HepG2 (cell line): ENCODE results near the gene NET1. TPM values are rescaled to one million over a fixed set of nuclear protein-coding genes. Genes with fewer than 3 reads are reported as not detected.

Source experiments
- ATAC-seq: fragments of 200-7000 bp; cut with Tn5 transposase; 3 replicates; pipeline ENCODE4 v1.9.1; 2020; ENCODE audit warnings: mild to moderate bottlenecking, moderate library complexity
- BruUV-seq: library from RNA; stranded (reverse); fragments of 400-500 nt; replicated peaks from 2 replicates; lab custom pipeline; 2021; lab: Mats Ljungman, UMichigan
- CTCF ChIA-PET: fragments of 300-600 bp; formaldehyde crosslinking; extraction: SDS; loops from one replicate; lab custom pipeline; 2021; ENCODE audit warnings: low total read pairs, inconsistent platforms, low intra/inter-chr PET ratio; lab: Yijun Ruan, JAX
- POLR2A ChIA-PET: fragments of 350-600 bp; sonication (Branson Sonifier 250); formaldehyde crosslinking; loops from one replicate; lab custom pipeline; 2020; ENCODE audit warnings: antibody characterized with exemption, inconsistent platforms; lab: Yijun Ruan, JAX
- DNase-seq: peaks from one replicate; pipeline ENCODE4 v3.0.0-alpha.2; 2015; ENCODE audit warnings: low spot score
- FAIRE-seq: peaks from 3 replicates; lab custom pipeline; 2011; peaks lifted over from hg19 to GRCh38; lab: Jason Lieb, UNC
- H2AFZ ChIP-seq: one replicate; pipeline ENCODE4 v1.6.1; 2011; ENCODE audit warnings: low read length, inconsistent platforms
- H3K27ac ChIP-seq: fragments of 300-600 bp; 3 replicates; pipeline ENCODE4 v1.8.0; 2011; ENCODE audit warnings: mixed run types, mild to moderate bottlenecking, mixed read lengths, low read length, inconsistent platforms; ENCODE audit not compliant: insufficient read depth; ENCODE audit errors: extremely low read length
- H3K27me3 ChIP-seq, 2 experiments: fragments of 200-600 bp in 1 of 2; 2 replicates in 1 of 2; 3 replicates in 1 of 2; pipeline versions ENCODE4 v1.6.0 to v1.8.0; 2011; ENCODE audit warnings: low read length in 2 of 2, mild to moderate bottlenecking in 2 of 2, moderate library complexity in 2 of 2, inconsistent platforms in 1 of 2; ENCODE audit not compliant: insufficient read depth in 2 of 2, control insufficient read depth in 1 of 2
- H3K36me3 ChIP-seq, 2 experiments: fragments of 200-600 bp in 1 of 2; replicated peaks in 1 of 2; 2 replicates in 1 of 2; 3 replicates in 1 of 2; pipeline versions ENCODE4 v1.5.1 to v1.8.0; 2011; ENCODE audit warnings: low read length in 2 of 2, inconsistent platforms in 1 of 2; ENCODE audit not compliant: insufficient read depth in 2 of 2, control insufficient read depth in 1 of 2
- H3K4me1 ChIP-seq: 2 replicates; pipeline ENCODE4 v1.5.1; 2012; ENCODE audit warnings: low read length, inconsistent platforms; ENCODE audit not compliant: insufficient read depth
- H3K4me2 ChIP-seq: 2 replicates; pipeline ENCODE4 v1.6.0; 2011; ENCODE audit warnings: low read depth, low read length, inconsistent platforms
- H3K4me3 ChIP-seq, 3 experiments: fragments of 200-600 bp in 1 of 3; sonication (generic), shearing (Covaris generic) in 1 of 3; replicated peaks in 1 of 3; 2 replicates each; pipeline ENCODE4 v1.5.1; 2011 to 2016; ENCODE audit warnings: low read length in 3 of 3, inconsistent platforms in 2 of 3, low read depth in 2 of 3, mild to moderate bottlenecking in 2 of 3, control low read depth in 1 of 3, mixed read lengths in 1 of 3; ENCODE audit not compliant: insufficient read depth in 1 of 3
- H3K79me2 ChIP-seq: one replicate; pipeline ENCODE4 v1.6.1; 2011; ENCODE audit warnings: low read length, inconsistent platforms; ENCODE audit not compliant: insufficient read depth
- H3K9ac ChIP-seq: 2 replicates; pipeline ENCODE4 v1.6.0; 2011; ENCODE audit warnings: mild to moderate bottlenecking, low read depth, low read length, inconsistent platforms; ENCODE audit not compliant: insufficient read depth
- H3K9me3 ChIP-seq: 2 replicates; pipeline ENCODE4 v1.5.1; 2012; ENCODE audit warnings: mild to moderate bottlenecking, low read length
- H4K20me1 ChIP-seq: 2 replicates; pipeline ENCODE4 v1.6.0; 2011; ENCODE audit warnings: inconsistent platforms, mild to moderate bottlenecking, low read length, moderate library complexity; ENCODE audit not compliant: insufficient read depth
- CBX2 ChIP-seq, 2 experiments: fragments of 200-600 bp in 1 of 2; sonication (generic); formaldehyde crosslinking in 1 of 2; IDR thresholded peaks; 2 replicates each; pipeline versions ENCODE4 v1.7.0 to v1.8.1; 2018 to 2022; ENCODE audit warnings: low read depth in 2 of 2, low read length in 1 of 2, mild to moderate bottlenecking in 1 of 2, missing genetic modification reagents in 1 of 2
- HDAC1 ChIP-seq: sonication (generic); formaldehyde crosslinking; IDR thresholded peaks from 2 replicates; pipeline ENCODE4 v1.5.1; 2020; ENCODE audit warnings: mild to moderate bottlenecking, missing genetic modification reagents
- LBX2 ChIP-seq: sonication (generic); formaldehyde crosslinking; IDR thresholded peaks from 2 replicates; pipeline ENCODE4 v1.5.0; 2020; ENCODE audit warnings: missing genetic modification reagents, mild to moderate bottlenecking, borderline replicate concordance
- PITX1 ChIP-seq: sonication (generic); formaldehyde crosslinking; IDR thresholded peaks from 2 replicates; pipeline ENCODE4 v1.5.1; 2020; ENCODE audit warnings: mild to moderate bottlenecking, missing genetic modification reagents
- PRPF4 ChIP-seq: fragments of 200-400 bp; formaldehyde crosslinking; IDR thresholded peaks from 2 replicates; pipeline ENCODE4 v1.6.1; 2016; ENCODE audit warnings: low read length, low read depth; ENCODE audit not compliant: poor library complexity, severe bottlenecking
- TEAD2 ChIP-seq: sonication (generic); formaldehyde crosslinking; IDR thresholded peaks from 2 replicates; pipeline ENCODE4 v1.9.0; 2021; ENCODE audit warnings: missing genetic modification reagents
- ZBTB7B ChIP-seq: sonication (generic); formaldehyde crosslinking; IDR thresholded peaks from 2 replicates; pipeline ENCODE4 v1.4.0; 2020; ENCODE audit warnings: missing genetic modification reagents
- ZFAT ChIP-seq: sonication (generic); formaldehyde crosslinking; conservative IDR thresholded peaks from 2 replicates; pipeline ENCODE4 v1.8.1; 2023; ENCODE audit warnings: missing genetic modification reagents, inconsistent platforms
- ZNF275 ChIP-seq: sonication (generic); formaldehyde crosslinking; IDR thresholded peaks from 2 replicates; pipeline ENCODE4 v1.8.0; 2022; ENCODE audit warnings: missing genetic modification reagents, mild to moderate bottlenecking, inconsistent platforms, borderline replicate concordance
- WGBS: methylation state at CpG from one replicate; pipeline ENCODE4 v1.1.6; 2017; ENCODE audit warnings: low lambda C conversion rate; 5-methylcytosine and 5-hydroxymethylcytosine counted together
- in situ Hi-C: cut with HindIII; loops from 2 replicates; pipeline ENCODE4 v1.10.0; 2017; ENCODE audit warnings: low pct_unique_long_range_greater_than_20kb; ENCODE audit not compliant: extremely low pct_ligation_motif_present
- intact Hi-C: fragments of 100-400 bp; cut with micrococcal nuclease; formaldehyde crosslinking; loops from one replicate; pipeline ENCODE4 v1.10.0; 2022; ENCODE audit not compliant: unreplicated experiment
- polyA plus RNA-seq, 8 experiments: library from polyadenylated mRNA; depleted of rRNA in 3 of 8; stranded (reverse) in 7 of 8; unstranded in 1 of 8; fragments of >200 nt; fragmentation: Illumina TruSeq in 4 of 8; extraction: Trizol in 4 of 8; gene quantifications; 2 replicates each; pipeline versions ENCODE4 v1.2.1 to v1.2.3, GENCODE V29; 2011 to 2016; ENCODE audit warnings: low read depth in 4 of 8, missing spikeins in 1 of 8, mixed read lengths in 1 of 8; ENCODE audit not compliant: insufficient read depth in 1 of 8
- total RNA-seq, 5 experiments: library from RNA; depleted of rRNA; stranded (reverse); fragments of >200 nt; fragmentation: Illumina TruSeq; extraction: Trizol; gene quantifications; 2 replicates each; pipeline ENCODE4 v1.2.3, GENCODE V29; 2016; ENCODE audit warnings: low read depth in 1 of 5

Gene NET1
- total and polyA plus RNA-seq, 2 of the 13 experiments (the other 11 are each of a cell fraction or from before 2014, with no cell fraction given) = 48.1 to 65.8 TPM

- 74% methylated on average over 15 of the region's 15 CpGs for WGBS
- ATAC-seq = no peak
- no TSS peak for BruUV-seq
- H3K9me3 ChIP-seq = no peaks in the 10 kb centered on the region
- DNase-seq = no peak
- H3K4me2 ChIP-seq = no peak overlapping the region
- intact Hi-C loops = no loop called here
- H3K4me1 ChIP-seq = peaks cover 43% of the 10 kb centered on the region
- no peak overlapping the region for H3K27ac ChIP-seq
- no peak for FAIRE-seq
- TF ChIP-seq ZFAT (CRISPR knock-in tag) = no peak
- no peak for TF ChIP-seq CBX2 (IDR thresholded peaks at IDR 0.05; ENCODE audit: low read depth, low read length)
- no peak for TF ChIP-seq CBX2 (CRISPR knock-in tag; IDR thresholded peaks at IDR 0.05; ENCODE audit: low read depth)
- TF ChIP-seq TEAD2 = no peak
- TF ChIP-seq PITX1 (CRISPR knock-in tag) = no peak
- TF ChIP-seq PRPF4 = no peak
- TF ChIP-seq LBX2 = no peak
- TF ChIP-seq HDAC1 = no peak
- no peak for TF ChIP-seq ZBTB7B (CRISPR knock-in tag)
- TF ChIP-seq ZNF275 (CRISPR knock-in tag) = no peak
- ChIA-PET POLR2A (interaction anchor here (2.3 kb wide), 1 partner anchor 23 kb away, joined by 12 read pairs; no protein-coding TSS in a partner anchor), CTCF (no interaction called here)
- no peaks in the 10 kb centered on the region for H3K36me3 ChIP-seq
- H3K79me2 ChIP-seq = no peaks in the 10 kb centered on the region
- H3K9ac ChIP-seq = no peak overlapping the region
- no peak overlapping the region for H3K4me3 ChIP-seq
- no peaks in the 10 kb centered on the region; a peak in 2 of 5 replicates for H3K27me3 ChIP-seq
- H4K20me1 ChIP-seq = no peaks in the 10 kb centered on the region
- no peak overlapping the region for H2AFZ ChIP-seq
- in situ Hi-C loops = no loop called here
Measured at GRCh38 chr10:5469353-5470061, 57.1 kb downstream of the NET1 start.
